NB4 (cell line): ENCODE data around the gene AURKA.

Experiments
- MYC ChIP-seq: IDR thresholded peaks from 2 replicates; pipeline ENCODE4 v1.6.1; 2011; ENCODE audit warnings: low read depth, low read length
- POLR2A ChIP-seq: IDR thresholded peaks from 2 replicates; pipeline ENCODE4 v1.6.1; 2011; ENCODE audit warnings: mild to moderate bottlenecking; ENCODE audit not compliant: insufficient read length; ENCODE audit errors: extremely low read depth
- TF ChIP-seq, protein P1 (sequence below): IDR thresholded peaks from one replicate; pipeline ENCODE4 v1.5.1; 2012; ENCODE audit warnings: low read depth, low read length

DNA sequence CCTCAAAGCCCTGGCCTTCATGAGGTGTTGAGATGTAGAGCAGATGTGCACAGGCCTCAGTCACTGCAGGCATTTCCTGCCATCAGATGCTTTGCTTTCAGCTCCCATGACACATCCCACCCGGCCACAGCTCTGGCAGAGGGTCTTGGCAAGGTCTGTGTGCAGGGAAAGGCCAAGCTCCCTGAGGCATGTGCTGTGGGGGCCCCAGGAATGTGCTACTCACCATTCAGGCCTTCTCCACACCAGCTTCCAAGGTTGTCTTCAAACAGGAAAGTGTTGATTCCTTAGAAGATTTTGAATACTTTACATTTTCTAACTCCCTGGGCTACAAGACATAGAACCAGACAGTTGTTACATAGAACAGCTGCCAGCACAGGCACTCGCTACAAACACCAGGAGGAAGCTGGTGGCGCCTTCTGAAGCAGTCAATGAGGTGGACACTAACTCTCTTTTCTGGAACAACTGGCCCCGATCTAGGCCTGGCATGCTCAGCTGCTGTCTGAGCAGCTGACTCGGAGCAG lies 47.8 kb upstream of the AURKA start:
- TF ChIP-seq, protein P1, sequence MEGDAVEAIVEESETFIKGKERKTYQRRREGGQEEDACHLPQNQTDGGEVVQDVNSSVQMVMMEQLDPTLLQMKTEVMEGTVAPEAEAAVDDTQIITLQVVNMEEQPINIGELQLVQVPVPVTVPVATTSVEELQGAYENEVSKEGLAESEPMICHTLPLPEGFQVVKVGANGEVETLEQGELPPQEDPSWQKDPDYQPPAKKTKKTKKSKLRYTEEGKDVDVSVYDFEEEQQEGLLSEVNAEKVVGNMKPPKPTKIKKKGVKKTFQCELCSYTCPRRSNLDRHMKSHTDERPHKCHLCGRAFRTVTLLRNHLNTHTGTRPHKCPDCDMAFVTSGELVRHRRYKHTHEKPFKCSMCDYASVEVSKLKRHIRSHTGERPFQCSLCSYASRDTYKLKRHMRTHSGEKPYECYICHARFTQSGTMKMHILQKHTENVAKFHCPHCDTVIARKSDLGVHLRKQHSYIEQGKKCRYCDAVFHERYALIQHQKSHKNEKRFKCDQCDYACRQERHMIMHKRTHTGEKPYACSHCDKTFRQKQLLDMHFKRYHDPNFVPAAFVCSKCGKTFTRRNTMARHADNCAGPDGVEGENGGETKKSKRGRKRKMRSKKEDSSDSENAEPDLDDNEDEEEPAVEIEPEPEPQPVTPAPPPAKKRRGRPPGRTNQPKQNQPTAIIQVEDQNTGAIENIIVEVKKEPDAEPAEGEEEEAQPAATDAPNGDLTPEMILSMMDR = no peak
- TF ChIP-seq POLR2A (no peak), MYC (no peak)
